ENCODE measurements around the gene NPC1L1.
"Not testable (repeated sequence)": the region's sequence is repeated elsewhere in the genome, so short reads cannot be mapped to it uniquely, and the experiment has no call there.

- not testable (repeated sequence) for TF ChIP-seq ZNF274 (IDR thresholded peaks at IDR 0.05; ENCODE audit: low read depth, low read length); YY1 (IDR thresholded peaks at IDR 0.05; ENCODE audit: insufficient read depth, insufficient read length)
These were observed 21.5 kb upstream of the NPC1L1 start for GRCh38 chr7:44562622-44562962.
